ENCODE measurements around the gene BLOC1S1.

Gene BLOC1S1

GRCh38 chr12:55688716-55689655 is 26.9 kb upstream of the BLOC1S1 start:
- peaks cover 17% of the 10 kb centered on the region for H3K4me1 Mint-ChIP-seq
- peaks cover 5% of the 10 kb centered on the region for H3K27me3 Mint-ChIP-seq
- H3K27ac Mint-ChIP-seq = peak overlapping the region in 1 of 2 donors; percentile 73
- no peak overlapping the region for H3K4me3 Mint-ChIP-seq
- DNase-seq (no peak), ATAC-seq (no peak)
- no peaks in the 10 kb centered on the region for H3K9me3 Mint-ChIP-seq

- Mint-ChIP-seq H3K4me3 (no peak overlapping the region), H3K9me3 (no peaks in the 10 kb centered on the region)
- ATAC-seq = no peak
Observed at GRCh38 chr12:55692631-55693322, 23.1 kb upstream of the BLOC1S1 start.

GRCh38 chr12:55693323-55694187 is 22.3 kb upstream of the BLOC1S1 start:
- no peak for ATAC-seq
- no peak for DNase-seq
- H3K9me3 Mint-ChIP-seq = no peaks in the 10 kb centered on the region
- no peaks in the 10 kb centered on the region for H3K27me3 Mint-ChIP-seq
- H3K4me3 Mint-ChIP-seq = no peak overlapping the region
- H3K27ac Mint-ChIP-seq = no peak overlapping the region
- H3K4me1 Mint-ChIP-seq = no peaks in the 10 kb centered on the region

More at GRCh38 chr12:55692631-55693322, 23.1 kb upstream of the BLOC1S1 start:
- Mint-ChIP-seq H3K4me1 (peaks cover 5% of the 10 kb centered on the region), H3K27me3 (no peaks in the 10 kb centered on the region), H3K27ac (no peak overlapping the region)
- no peak for DNase-seq

GRCh38 chr12:55694188-55694515 is 21.7 kb upstream of the BLOC1S1 start:
- no peaks in the 10 kb centered on the region for H3K27me3 Mint-ChIP-seq
- ATAC-seq (no peak), DNase-seq (no peak)
- no peaks in the 10 kb centered on the region for H3K4me1 Mint-ChIP-seq
- H3K4me3 Mint-ChIP-seq = no peak overlapping the region
- no peaks in the 10 kb centered on the region for H3K9me3 Mint-ChIP-seq
- peak overlapping the region in 1 of 2 donors; percentile 46 for H3K27ac Mint-ChIP-seq

GRCh38 chr12:55694651-55695050 is 21.2 kb upstream of the BLOC1S1 start:
- no peak overlapping the region for H3K4me3 Mint-ChIP-seq
- H3K4me1 Mint-ChIP-seq = no peaks in the 10 kb centered on the region
- no peaks in the 10 kb centered on the region for H3K27me3 Mint-ChIP-seq
- H3K27ac Mint-ChIP-seq = peak overlapping the region in 1 of 2 donors; percentile 5
- DNase-seq (no peak), ATAC-seq (no peak)
- no peaks in the 10 kb centered on the region for H3K9me3 Mint-ChIP-seq

- H3K27ac Mint-ChIP-seq = no peak overlapping the region
Observed at GRCh38 chr12:55695349-55695748, 20.5 kb upstream of the BLOC1S1 start.

GRCh38 chr12:55696141-55696540 is 19.7 kb upstream of the BLOC1S1 start:
- DNase-seq (no peak), ATAC-seq (no peak)
- Mint-ChIP-seq H3K27me3 (no peaks in the 10 kb centered on the region), H3K9me3 (no peaks in the 10 kb centered on the region), H3K27ac (no peak overlapping the region), H3K4me1 (no peaks in the 10 kb centered on the region), H3K4me3 (no peak overlapping the region)

More at GRCh38 chr12:55695349-55695748, 20.5 kb upstream of the BLOC1S1 start:
- Mint-ChIP-seq H3K4me1 (no peaks in the 10 kb centered on the region), H3K9me3 (no peaks in the 10 kb centered on the region), H3K27me3 (no peaks in the 10 kb centered on the region), H3K4me3 (no peak overlapping the region)
- DNase-seq = no peak
- ATAC-seq = no peak

- H3K4me1 Mint-ChIP-seq = no peaks in the 10 kb centered on the region
- DNase-seq = no peak
- H3K9me3 Mint-ChIP-seq = no peaks in the 10 kb centered on the region
- H3K27ac Mint-ChIP-seq = no peak overlapping the region
- ATAC-seq = no peak
- no peak overlapping the region for H3K4me3 Mint-ChIP-seq
- H3K27me3 Mint-ChIP-seq = no peaks in the 10 kb centered on the region
Observed at GRCh38 chr12:55696796-55697462, 18.9 kb upstream of the BLOC1S1 start.

- ATAC-seq = no peak
- H3K27me3 Mint-ChIP-seq = no peaks in the 10 kb centered on the region
- no peak overlapping the region for H3K4me3 Mint-ChIP-seq
- no peak overlapping the region for H3K27ac Mint-ChIP-seq
- no peaks in the 10 kb centered on the region for H3K4me1 Mint-ChIP-seq
- no peaks in the 10 kb centered on the region for H3K9me3 Mint-ChIP-seq
- DNase-seq = no peak
Observed at GRCh38 chr12:55697686-55698085, 18.2 kb upstream of the BLOC1S1 start.

- no peak for ATAC-seq
Observed at GRCh38 chr12:55698241-55698955, 17.4 kb upstream of the BLOC1S1 start.

GRCh38 chr12:55698965-55699364 is 16.9 kb upstream of the BLOC1S1 start:
- DNase-seq = no peak
- Mint-ChIP-seq H3K27ac (no peak overlapping the region), H3K9me3 (no peaks in the 10 kb centered on the region), H3K4me3 (no peak overlapping the region), H3K4me1 (no peaks in the 10 kb centered on the region), H3K27me3 (no peaks in the 10 kb centered on the region)
- ATAC-seq = no peak

More at GRCh38 chr12:55698241-55698955, 17.4 kb upstream of the BLOC1S1 start:
- H3K27me3 Mint-ChIP-seq = no peaks in the 10 kb centered on the region
- H3K27ac Mint-ChIP-seq = peak overlapping the region in 1 of 2 donors; percentile 69
- H3K4me1 Mint-ChIP-seq = no peaks in the 10 kb centered on the region
- H3K4me3 Mint-ChIP-seq = no peak overlapping the region
- no peak for DNase-seq
- H3K9me3 Mint-ChIP-seq = no peaks in the 10 kb centered on the region

- DNase-seq = no peak
- Mint-ChIP-seq H3K4me3 (no peak overlapping the region), H3K9me3 (no peaks in the 10 kb centered on the region), H3K27ac (peak overlapping the region in 1 of 2 donors; percentile 70), H3K4me1 (no peaks in the 10 kb centered on the region), H3K27me3 (no peaks in the 10 kb centered on the region)
- ATAC-seq = no peak
Observed at GRCh38 chr12:55699471-55700055, 16.3 kb upstream of the BLOC1S1 start.

- Mint-ChIP-seq H3K4me1 (no peaks in the 10 kb centered on the region), H3K9me3 (no peaks in the 10 kb centered on the region)
- ATAC-seq = no peak
Observed at GRCh38 chr12:55700255-55701018, 15.4 kb upstream of the BLOC1S1 start.

GRCh38 chr12:55702861-55703260 is 13.0 kb upstream of the BLOC1S1 start:
- ATAC-seq (no peak), DNase-seq (no peak)
- Mint-ChIP-seq H3K4me3 (no peak overlapping the region), H3K4me1 (peaks cover 8% of the 10 kb centered on the region), H3K27ac (no peak overlapping the region), H3K9me3 (no peaks in the 10 kb centered on the region), H3K27me3 (peaks cover 12% of the 10 kb centered on the region)

More at GRCh38 chr12:55700255-55701018, 15.4 kb upstream of the BLOC1S1 start:
- no peaks in the 10 kb centered on the region for H3K27me3 Mint-ChIP-seq
- no peak for DNase-seq
- no peak overlapping the region for H3K4me3 Mint-ChIP-seq
- H3K27ac Mint-ChIP-seq = no peak overlapping the region

All from stimulated activated naive CD8-positive, alpha-beta T cell treated with anti-CD3 and anti-CD28 coated beads, Interleukin-15, amount 100 ng/mL, for 72 hours (primary cell).